Testis (tissue), 3 donors: ENCODE data around the gene CASK. TPM values are rescaled to one million over a fixed set of nuclear protein-coding genes. Genes with fewer than 3 reads are reported as not detected.

Experiments used
- DNase-seq: peaks from one replicate; pipeline ENCODE4 v3.0.0-alpha.2; 2019
- H3K27ac ChIP-seq, 2 donors: fragments of 200-600 bp; sonication (generic); one replicate each; pipeline ENCODE4 v1.5.1; 2019
- H3K27me3 ChIP-seq: fragments of 200-600 bp; sonication (generic); one replicate; pipeline ENCODE4 v1.5.1; 2019
- H3K36me3 ChIP-seq: fragments of 200-600 bp; sonication (generic); one replicate; pipeline ENCODE4 v1.5.1; 2017; ENCODE audit warnings: low read depth; ENCODE audit errors: missing control alignments
- H3K4me1 ChIP-seq: fragments of 200-600 bp; sonication (generic); one replicate; pipeline ENCODE4 v1.5.1; 2019
- H3K4me3 ChIP-seq, 2 donors: fragments of 200-600 bp; sonication (generic); one replicate each; pipeline ENCODE4 v1.5.1; 2017 to 2019
- H3K9me3 ChIP-seq: fragments of 200-600 bp; sonication (generic); one replicate; pipeline ENCODE4 v1.5.1; 2017
- CTCF ChIP-seq, 3 experiments: fragments of 450-650 bp in 2 of 3; fragments of 200-600 bp in 1 of 3; sonication (generic) in 1 of 3; IDR thresholded peaks; one replicate each; pipeline ENCODE4 v1.5.1; 2016 to 2019; ENCODE audit warnings: antibody characterized with exemption in 3 of 3, mild to moderate bottlenecking in 2 of 3, moderate library complexity in 1 of 3
- POLR2A ChIP-seq: fragments of 450-650 bp; IDR thresholded peaks from one replicate; pipeline ENCODE4 v1.6.1; 2017; ENCODE audit warnings: antibody characterized with exemption, mild to moderate bottlenecking, moderate library complexity
- WGBS, 2 donors: methylation state at CpG; one replicate each; pipeline ENCODE4 v1.1.5; 2018; 5-methylcytosine and 5-hydroxymethylcytosine counted together
- intact Hi-C: fragments of 100-400 bp; cut with DNase I; formaldehyde crosslinking; loops from one replicate; pipeline ENCODE4 v1.15.1; 2023; ENCODE audit warnings: low total_unique reads
- polyA plus RNA-seq: library from polyadenylated mRNA; stranded (reverse); fragments of 350-450 nt; fragmentation: Illumina TruSeq; extraction: RNeasy Lipid Tissue Mini Kit (QIAGEN cat#74804); gene quantifications from one replicate; pipeline ENCODE4 v1.2.3, GENCODE V29; 2014; ENCODE audit warnings: low read depth, low replicate concordance; ENCODE audit not compliant: insufficient read depth
- total RNA-seq, 2 donors: library from RNA; depleted of rRNA; stranded (reverse); fragments of >200 nt; gene quantifications; one replicate each; pipeline ENCODE4 v1.2.3, GENCODE V29; 2016

Gene CASK
- total and polyA plus RNA-seq, 3 donors from 2014 or later, result 8.5 to 20.9 (median 14.5) TPM

- H3K36me3 ChIP-seq, result no peaks in the 10 kb centered on the region
- H3K4me3 ChIP-seq, result no peak overlapping the region
- TF ChIP-seq CTCF (IDR thresholded peaks at IDR 0.05), result no peak
- no peak for TF ChIP-seq POLR2A
- no peak overlapping the region for H3K27ac ChIP-seq
- no peaks in the 10 kb centered on the region for H3K27me3 ChIP-seq
- H3K4me1 ChIP-seq, result no peaks in the 10 kb centered on the region
- no peaks in the 10 kb centered on the region for H3K9me3 ChIP-seq
- DNase-seq, result no peak
- intact Hi-C loops, result no loop called here
- WGBS, 2 donors, result 100% methylated on average over 1 of the region's 3 CpGs
These were observed 423.4 kb downstream of the CASK start for GRCh38 chrX:41499984-41500383.

GRCh38 chrX:41499195-41499594, 424.2 kb downstream of the CASK start:
- 85 to 91% methylated on average over 6 to 7 of the region's 7 CpGs for WGBS, 2 donors
- intact Hi-C loops, result no loop called here
- TF ChIP-seq CTCF (IDR thresholded peaks at IDR 0.05), result no peak
- H3K9me3 ChIP-seq, result no peaks in the 10 kb centered on the region
- H3K27me3 ChIP-seq, result no peaks in the 10 kb centered on the region
- no peak overlapping the region for H3K27ac ChIP-seq
- no peaks in the 10 kb centered on the region for H3K36me3 ChIP-seq
- no peak for DNase-seq
- H3K4me3 ChIP-seq, result no peak overlapping the region
- no peaks in the 10 kb centered on the region for H3K4me1 ChIP-seq

GRCh38 chrX:41491267-41492004, 431.9 kb downstream of the CASK start:
- no peak for DNase-seq
- intact Hi-C loops, result no loop called here
- H3K4me3 ChIP-seq, result no peak overlapping the region
- TF ChIP-seq POLR2A (no peak), CTCF (IDR thresholded peaks at IDR 0.05) (no peak)
- no peak overlapping the region for H3K27ac ChIP-seq
- H3K4me1 ChIP-seq, result no peaks in the 10 kb centered on the region
- H3K36me3 ChIP-seq, result no peaks in the 10 kb centered on the region
- no peaks in the 10 kb centered on the region for H3K27me3 ChIP-seq
- H3K9me3 ChIP-seq, result no peaks in the 10 kb centered on the region
- WGBS, 2 donors, result 54 to 61% methylated on average over 12 of the region's 12 CpGs

- Histone ChIP-seq H3K36me3 (no peaks in the 10 kb centered on the region), H3K27me3 (no peaks in the 10 kb centered on the region), H3K27ac (no peak overlapping the region), H3K9me3 (no peaks in the 10 kb centered on the region), H3K4me3 (no peak overlapping the region), H3K4me1 (no peaks in the 10 kb centered on the region)
- WGBS, 2 donors, result 95% methylated on average over 3 of the region's 3 CpGs; no CpG with 5 or more reads in 1 of the 2 donors
- TF ChIP-seq POLR2A, result no peak
- DNase-seq, result no peak
- intact Hi-C loops, result no loop called here
These were observed 432.9 kb downstream of the CASK start for GRCh38 chrX:41490446-41490845.

GRCh38 chrX:41482154-41482850, 441.1 kb downstream of the CASK start:
- no peaks in the 10 kb centered on the region for H3K4me1 ChIP-seq
- intact Hi-C loops, result no loop called here
- TF ChIP-seq POLR2A (no peak), CTCF (IDR thresholded peaks at IDR 0.05) (no peak)

More at GRCh38 chrX:41482154-41482850, 441.1 kb downstream of the CASK start:
- DNase-seq, result no peak
- no peaks in the 10 kb centered on the region for H3K27me3 ChIP-seq
- H3K27ac ChIP-seq, result no peak overlapping the region
- H3K36me3 ChIP-seq, result no peaks in the 10 kb centered on the region
- no peaks in the 10 kb centered on the region for H3K9me3 ChIP-seq
- WGBS, 2 donors, result 58 to 71% methylated on average over 5 of the region's 5 CpGs
- no peak overlapping the region for H3K4me3 ChIP-seq
